Endothelial cell of umbilical vein (primary cell): ENCODE measurements around the gene PAQR4. TPM values are rescaled to one million over a fixed set of nuclear protein-coding genes. Genes with fewer than 3 reads are reported as not detected.

ENCODE experiments used
- BruUV-seq: library from RNA; stranded (reverse); fragments of 400-500 nt; replicated peaks from 2 replicates; lab custom pipeline; 2021; lab: Mats Ljungman, UMichigan
- CTCF ChIA-PET: fragments of 300-600, 350-600 bp; sonication (Branson Sonifier 250); formaldehyde crosslinking; loops from one replicate; lab custom pipeline; 2021; ENCODE audit warnings: antibody characterized with exemption, inconsistent platforms; lab: Charles Lee
- POLR2A ChIA-PET: fragments of 300-600, 350-600 bp; sonication (Branson Sonifier 250); formaldehyde crosslinking; loops from one replicate; lab custom pipeline; 2021; ENCODE audit warnings: antibody characterized with exemption, inconsistent platforms; lab: Charles Lee
- DNase-seq: peaks from one replicate; pipeline ENCODE4 v3.0.0-alpha.2; 2011; ENCODE audit warnings: low read depth, low spot score
- FAIRE-seq: peaks from 2 replicates; lab custom pipeline; 2011; peaks lifted over from hg19 to GRCh38; lab: Jason Lieb, UNC
- H2AFZ ChIP-seq: 2 replicates; pipeline ENCODE4 v1.6.0; 2012; ENCODE audit warnings: low read depth, low read length, control low read depth, inconsistent platforms
- H3K27ac ChIP-seq: 2 replicates; pipeline ENCODE4 v1.5.1; 2011; ENCODE audit warnings: low read depth, mild to moderate bottlenecking, control low read depth, low read length, moderate library complexity; ENCODE audit not compliant: insufficient read depth
- H3K27me3 ChIP-seq, 2 experiments: 2 replicates each; pipeline versions ENCODE4 v1.6.0 to v1.6.1; 2011; ENCODE audit warnings: low read length in 2 of 2, mixed read lengths in 1 of 2; ENCODE audit not compliant: control insufficient read depth in 2 of 2, insufficient read depth in 2 of 2
- H3K36me3 ChIP-seq, 2 experiments: 2 replicates in 1 of 2; 3 replicates in 1 of 2; pipeline ENCODE4 v1.5.1; 2011; ENCODE audit warnings: low read length in 2 of 2, mild to moderate bottlenecking in 1 of 2, moderate library complexity in 1 of 2; ENCODE audit not compliant: control insufficient read depth in 2 of 2, insufficient read depth in 2 of 2; ENCODE audit errors: extremely low read depth in 1 of 2
- H3K4me1 ChIP-seq: 3 replicates; pipeline ENCODE4 v1.5.1; 2011; ENCODE audit warnings: mild to moderate bottlenecking, low read length; ENCODE audit not compliant: control insufficient read depth, insufficient read depth; ENCODE audit errors: extremely low read depth
- H3K4me2 ChIP-seq: 2 replicates; pipeline ENCODE4 v1.6.1; 2011; ENCODE audit warnings: low read length, control low read depth, mixed read lengths; ENCODE audit not compliant: insufficient read depth
- H3K4me3 ChIP-seq, 3 experiments: fragments of 200-600 bp in 1 of 3; sonication (generic), shearing (Covaris generic) in 1 of 3; replicated peaks in 1 of 3; 2 replicates each; pipeline ENCODE4 v1.5.1; 2011 to 2016; ENCODE audit warnings: control low read depth in 3 of 3, low read length in 3 of 3, mild to moderate bottlenecking in 2 of 3, inconsistent platforms in 1 of 3, low read depth in 1 of 3, moderate library complexity in 1 of 3; ENCODE audit not compliant: insufficient read depth in 1 of 3
- H3K79me2 ChIP-seq: 2 replicates; pipeline ENCODE4 v1.6.0; 2012; ENCODE audit warnings: low read length, inconsistent platforms; ENCODE audit not compliant: control insufficient read depth, insufficient read depth
- H3K9ac ChIP-seq: replicated peaks from 2 replicates; pipeline ENCODE3; 2011; ENCODE audit warnings: low read length, control low read depth; ENCODE audit not compliant: insufficient read depth; ENCODE audit errors: extremely low read depth
- H3K9me1 ChIP-seq: replicated peaks from 3 replicates; pipeline ENCODE4 v1.6.0; 2011; ENCODE audit warnings: mild to moderate bottlenecking, low read length; ENCODE audit not compliant: control insufficient read depth, insufficient read depth; ENCODE audit errors: extremely low read depth
- H3K9me3 ChIP-seq: replicated peaks from 2 replicates; pipeline ENCODE4 v1.5.1; 2012; ENCODE audit warnings: low read length, inconsistent platforms; ENCODE audit not compliant: control insufficient read depth, insufficient read depth
- H4K20me1 ChIP-seq: replicated peaks from 2 replicates; pipeline ENCODE3; 2011; ENCODE audit warnings: mild to moderate bottlenecking, low read length; ENCODE audit not compliant: control insufficient read depth, insufficient read depth; ENCODE audit errors: extremely low read depth
- EZH2 ChIP-seq: IDR thresholded peaks from 2 replicates; pipeline ENCODE4 v1.6.1; 2012; ENCODE audit warnings: borderline replicate concordance, low read depth, mild to moderate bottlenecking, moderate library complexity, low read length, inconsistent platforms; ENCODE audit not compliant: severe bottlenecking
- GATA2 ChIP-seq: IDR thresholded peaks from 2 replicates; pipeline ENCODE4 v1.7.0; 2011; ENCODE audit warnings: low read depth, mild to moderate bottlenecking, moderate library complexity, mixed read lengths, low read length; ENCODE audit not compliant: insufficient read length, insufficient read depth
- JUN ChIP-seq: IDR thresholded peaks from 2 replicates; pipeline ENCODE4 v1.6.1; 2011; ENCODE audit warnings: borderline replicate concordance, low read depth; ENCODE audit not compliant: insufficient read length, insufficient read depth
- MYC ChIP-seq: IDR thresholded peaks from one replicate; pipeline ENCODE4 v1.6.1; 2011; ENCODE audit warnings: mild to moderate bottlenecking, low read depth, low read length
- POLR2A ChIP-seq: IDR thresholded peaks from 2 replicates; pipeline ENCODE4 v1.6.1; 2012; ENCODE audit warnings: low read depth, mild to moderate bottlenecking, control low read depth, low read length
- dilution Hi-C: fragments of 300-500 bp; cut with MboI; formaldehyde crosslinking; loops from one replicate; pipeline ENCODE4 v1.15.0; 2019; ENCODE audit warnings: low sequenced_read_pairs; ENCODE audit not compliant: extremely low pct_ligation_motif_present
- intact Hi-C: fragments of 100-400 bp; cut with micrococcal nuclease; formaldehyde crosslinking; loops from one replicate; pipeline ENCODE4 v1.10.0; 2022
- polyA plus RNA-seq, 4 experiments: library from polyadenylated mRNA; depleted of rRNA in 3 of 4; stranded (reverse) in 3 of 4; unstranded in 1 of 4; fragments of >200 nt; gene quantifications; 2 replicates each; pipeline versions ENCODE4 v1.2.1 to v1.2.3, GENCODE V29; 2011 to 2012; ENCODE audit warnings: missing spikeins in 1 of 4
- total RNA-seq: library from RNA; stranded (reverse); gene quantifications from 2 replicates; pipeline ENCODE4 v1.2.3, GENCODE V29; 2021
- TF ChIP-seq, protein P1 (sequence below), 2 donors: IDR thresholded peaks; 1 replicate in 1 of 2; 2 replicates in 1 of 2; pipeline ENCODE4 v1.5.1; 2011; ENCODE audit warnings: low read length in 2 of 2, mild to moderate bottlenecking in 2 of 2, moderate library complexity in 2 of 2, control low read depth in 1 of 2, inconsistent platforms in 1 of 2, low read depth in 1 of 2; ENCODE audit not compliant: insufficient read depth in 1 of 2; ENCODE audit errors: extremely low read depth in 1 of 2
- TF ChIP-seq, protein P2 (sequence below): IDR thresholded peaks from 2 replicates; pipeline ENCODE4 v1.6.1; 2011; ENCODE audit not compliant: insufficient read depth, insufficient read length

Gene PAQR4
- total and polyA plus RNA-seq, 2 donors (not counting 3 experiments of a cell fraction or from before 2014, with no cell fraction given), result 23.8 to 31.2 TPM

GRCh38 chr16:2948807-2949704 is 20.1 kb upstream of the PAQR4 start:
- FAIRE-seq, result no peak
- CTCF ChIA-PET, result interaction anchor here (1.6 kb wide), 1 partner anchor 22 kb away, joined by 6 read pairs; no protein-coding TSS in a partner anchor
- dilution Hi-C loops, result no loop called here

GRCh38 chr16:2949705-2950352 is 19.3 kb upstream of the PAQR4 start:
- Histone ChIP-seq H3K79me2 (no peaks in the 10 kb centered on the region), H3K9me1 (no peaks in the 10 kb centered on the region), H4K20me1 (no peaks in the 10 kb centered on the region), H3K9me3 (no peaks in the 10 kb centered on the region), H3K27ac (no peak overlapping the region), H2AFZ (no peak overlapping the region), H3K36me3 (no peaks in the 10 kb centered on the region), H3K4me1 (no peaks in the 10 kb centered on the region), H3K4me3 (no peak overlapping the region), H3K9ac (no peak overlapping the region), H3K4me2 (no peak overlapping the region), H3K27me3 (no peaks in the 10 kb centered on the region)
- no peak for FAIRE-seq
- intact Hi-C loops (no loop called here), dilution Hi-C loops (no loop called here)
- BruUV-seq, result no TSS peak
- TF ChIP-seq GATA2 (no peak), EZH2 (no peak), POLR2A (no peak), JUN (no peak)
- TF ChIP-seq, protein P1, sequence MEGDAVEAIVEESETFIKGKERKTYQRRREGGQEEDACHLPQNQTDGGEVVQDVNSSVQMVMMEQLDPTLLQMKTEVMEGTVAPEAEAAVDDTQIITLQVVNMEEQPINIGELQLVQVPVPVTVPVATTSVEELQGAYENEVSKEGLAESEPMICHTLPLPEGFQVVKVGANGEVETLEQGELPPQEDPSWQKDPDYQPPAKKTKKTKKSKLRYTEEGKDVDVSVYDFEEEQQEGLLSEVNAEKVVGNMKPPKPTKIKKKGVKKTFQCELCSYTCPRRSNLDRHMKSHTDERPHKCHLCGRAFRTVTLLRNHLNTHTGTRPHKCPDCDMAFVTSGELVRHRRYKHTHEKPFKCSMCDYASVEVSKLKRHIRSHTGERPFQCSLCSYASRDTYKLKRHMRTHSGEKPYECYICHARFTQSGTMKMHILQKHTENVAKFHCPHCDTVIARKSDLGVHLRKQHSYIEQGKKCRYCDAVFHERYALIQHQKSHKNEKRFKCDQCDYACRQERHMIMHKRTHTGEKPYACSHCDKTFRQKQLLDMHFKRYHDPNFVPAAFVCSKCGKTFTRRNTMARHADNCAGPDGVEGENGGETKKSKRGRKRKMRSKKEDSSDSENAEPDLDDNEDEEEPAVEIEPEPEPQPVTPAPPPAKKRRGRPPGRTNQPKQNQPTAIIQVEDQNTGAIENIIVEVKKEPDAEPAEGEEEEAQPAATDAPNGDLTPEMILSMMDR (IDR thresholded peaks at IDR 0.05; ENCODE audit: extremely low read depth in 1 of 2, insufficient read depth in 1 of 2, low read depth in 1 of 2, low read length in 2 of 2), result no peak
- ChIA-PET POLR2A (no interaction called here), CTCF (interaction anchor here (1.6 kb wide), 1 partner anchor 23 kb away, joined by 6 read pairs; no protein-coding TSS in a partner anchor)
- DNase-seq, result no peak

More at GRCh38 chr16:2948807-2949704, 20.1 kb upstream of the PAQR4 start:
- TSS peak; percentile 78 for BruUV-seq
- Histone ChIP-seq H3K4me1 (no peaks in the 10 kb centered on the region), H3K27me3 (no peaks in the 10 kb centered on the region), H3K9ac (no peak overlapping the region), H3K4me3 (no peak overlapping the region), H2AFZ (no peak overlapping the region), H3K36me3 (no peaks in the 10 kb centered on the region), H3K79me2 (no peaks in the 10 kb centered on the region), H3K9me3 (no peaks in the 10 kb centered on the region), H3K9me1 (no peaks in the 10 kb centered on the region), H3K27ac (no peak overlapping the region), H4K20me1 (no peaks in the 10 kb centered on the region), H3K4me2 (no peak overlapping the region)
- POLR2A ChIA-PET, result no interaction called here
- TF ChIP-seq MYC, result no peak
- TF ChIP-seq, protein P2, sequence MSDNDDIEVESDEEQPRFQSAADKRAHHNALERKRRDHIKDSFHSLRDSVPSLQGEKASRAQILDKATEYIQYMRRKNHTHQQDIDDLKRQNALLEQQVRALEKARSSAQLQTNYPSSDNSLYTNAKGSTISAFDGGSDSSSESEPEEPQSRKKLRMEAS, result no peak
- no peak for DNase-seq
- intact Hi-C loops, result no loop called here
